GM18499 (cell line): ENCODE measurements around the gene KDELR1.
"Not testable (repeated sequence)": the region's sequence is repeated elsewhere in the genome, so short reads cannot be mapped to it uniquely, and the experiment has no call there.

Experiments used
- ATAC-seq: cut with Tn5 transposase; IDR thresholded peaks from one replicate; pipeline ENCODE4 v1.9.1; 2021; ENCODE audit warnings: moderate number of reproducible peaks; ENCODE audit not compliant: insufficient read depth, unreplicated experiment

The KDELR1 gene

GRCh38 chr19:48372904-48373303, 18.4 kb downstream of the KDELR1 start:
- no peak for ATAC-seq

- ATAC-seq: not testable (repeated sequence)
Measured at GRCh38 chr19:48371771-48372170, 19.6 kb downstream of the KDELR1 start.

GRCh38 chr19:48371367-48371766, 20.0 kb downstream of the KDELR1 start:
- ATAC-seq: no peak

GRCh38 chr19:48370955-48371354, 20.4 kb downstream of the KDELR1 start:
- ATAC-seq: no peak

GRCh38 chr19:48368936-48369335, 22.4 kb downstream of the KDELR1 start:
- ATAC-seq: no peak

GRCh38 chr19:48367855-48368254, 23.5 kb downstream of the KDELR1 start:
- ATAC-seq: no peak

GRCh38 chr19:48365602-48366001, 25.7 kb downstream of the KDELR1 start:
- no peak for ATAC-seq

- ATAC-seq: no peak
Measured at GRCh38 chr19:48364598-48365348, 26.6 kb downstream of the KDELR1 start.

GRCh38 chr19:48363810-48364597, 27.3 kb downstream of the KDELR1 start, which contains the start of the genes SYNGR4 and TMEM143:
Gene SYNGR4 (plus strand): TSS chr19:48364367. CDS start chr19:48365843, 1,476 bp downstream.
Gene TMEM143 (minus strand): TSS chr19:48363940. CDS start chr19:48363920, 20 bp downstream.
- peak; percentile 72 for ATAC-seq

GRCh38 chr19:48363500-48363809, 27.9 kb downstream of the KDELR1 start:
- ATAC-seq: no peak

- no peak for ATAC-seq
Measured at GRCh38 chr19:48362716-48363499, 28.4 kb downstream of the KDELR1 start.

- no peak for ATAC-seq
Measured at GRCh38 chr19:48361912-48362311, 29.4 kb downstream of the KDELR1 start.

GRCh38 chr19:48359123-48359522, 32.2 kb downstream of the KDELR1 start:
- no peak for ATAC-seq

GRCh38 chr19:48355365-48355954, 35.9 kb downstream of the KDELR1 start:
- no peak for ATAC-seq

- ATAC-seq: no peak
Measured at GRCh38 chr19:48354332-48354992, 36.9 kb downstream of the KDELR1 start.

- no peak for ATAC-seq
Measured at GRCh38 chr19:48353677-48354076, 37.7 kb downstream of the KDELR1 start.

- ATAC-seq: no peak
Measured at GRCh38 chr19:48351341-48351752, 40.0 kb downstream of the KDELR1 start.

GRCh38 chr19:48350856-48351255, 40.5 kb downstream of the KDELR1 start:
- no peak for ATAC-seq

- ATAC-seq: no peak
Measured at GRCh38 chr19:48348737-48349136, 42.6 kb downstream of the KDELR1 start.

- no peak for ATAC-seq
Measured at GRCh38 chr19:48348045-48348444, 43.3 kb downstream of the KDELR1 start.
